Activated CD4-positive, alpha-beta T cell treated with anti-CD3 and anti-CD28 coated beads, Interleukin-2, Interleukin-4, amounts not matched to agents 100 ng/mL and 50 ng/mL, durations not matched to agents 16 hours and 8 hours (primary cell): ENCODE data around the gene ZBTB16.

Experiments
- DNase-seq: peaks from one replicate; pipeline ENCODE4 v3.0.0-alpha.2; 2020; ENCODE audit warnings: low spot score

Gene ZBTB16

DNA sequence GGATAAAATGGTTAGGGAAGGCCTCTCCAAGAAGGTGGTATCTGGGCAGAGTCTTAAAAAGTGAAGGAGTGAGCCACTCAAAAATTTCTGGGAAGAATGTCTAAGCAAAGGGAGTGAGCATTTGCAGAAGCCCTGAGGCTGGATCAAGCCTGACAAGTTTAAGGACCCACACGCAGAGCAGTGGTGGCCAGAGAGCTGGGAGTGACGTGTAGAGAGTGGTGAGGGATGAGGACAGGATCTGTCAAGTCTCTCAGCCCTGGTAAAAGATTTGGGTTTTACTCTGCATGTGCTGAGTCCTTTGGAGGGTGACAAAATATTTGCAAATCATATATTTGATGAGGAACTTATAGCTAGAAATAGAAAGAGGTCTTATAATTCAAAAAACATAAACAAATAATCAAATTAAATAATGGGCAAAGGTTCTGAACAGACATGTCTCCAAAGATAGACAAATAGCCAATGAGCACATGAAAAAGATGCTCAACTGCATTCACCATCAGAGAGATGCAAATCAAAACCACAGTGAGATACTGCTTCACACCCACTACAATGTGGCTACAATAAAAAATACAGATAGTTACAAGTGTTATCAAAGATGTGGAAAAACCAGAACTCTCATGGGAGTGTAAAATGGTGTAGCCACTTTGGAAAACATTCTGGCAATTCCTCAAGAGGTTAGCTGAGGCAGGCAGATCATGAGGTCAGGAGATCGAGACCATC lies 129.5 kb downstream of the ZBTB16 start:
- no peak for DNase-seq

DNA sequence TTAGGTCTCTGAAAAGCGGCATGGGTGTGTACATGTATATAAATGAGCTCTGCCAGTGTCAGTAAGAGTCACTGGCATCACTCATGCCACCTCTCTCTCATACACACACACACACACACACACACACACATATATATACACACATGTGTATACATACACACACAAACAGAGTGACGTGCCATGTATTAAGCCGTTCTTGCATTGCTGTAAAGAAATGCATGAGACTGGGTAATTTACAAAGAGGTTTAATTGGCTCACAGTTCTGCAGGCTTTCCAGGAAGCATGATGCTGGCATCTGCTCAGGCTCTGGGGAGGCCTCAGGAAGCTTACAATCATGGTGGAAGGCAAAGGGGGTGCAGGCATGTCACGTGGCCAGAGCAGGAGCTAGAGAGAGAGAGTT lies 131.1 kb downstream of the ZBTB16 start:
- DNase-seq, result no peak

DNA sequence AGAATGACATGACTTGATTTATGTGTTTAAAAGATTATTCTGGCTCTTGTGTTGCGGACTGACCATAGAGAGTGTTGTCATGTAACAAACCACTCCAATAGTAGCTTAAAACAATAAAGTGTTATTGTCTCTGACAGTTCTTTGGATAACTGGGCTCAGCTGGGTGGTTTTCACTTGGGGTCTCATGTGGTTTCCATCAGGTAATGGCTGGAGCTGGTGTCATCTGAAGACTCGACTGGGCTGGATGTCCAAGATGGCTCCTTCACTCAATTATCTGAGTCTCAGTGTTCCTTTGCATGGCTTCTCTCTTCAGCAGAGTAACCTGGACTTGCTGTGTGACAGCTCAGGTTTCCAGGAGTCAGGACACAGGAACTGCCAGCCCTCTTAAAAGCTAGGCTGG lies 132.4 kb downstream of the ZBTB16 start:
- no peak for DNase-seq

DNA sequence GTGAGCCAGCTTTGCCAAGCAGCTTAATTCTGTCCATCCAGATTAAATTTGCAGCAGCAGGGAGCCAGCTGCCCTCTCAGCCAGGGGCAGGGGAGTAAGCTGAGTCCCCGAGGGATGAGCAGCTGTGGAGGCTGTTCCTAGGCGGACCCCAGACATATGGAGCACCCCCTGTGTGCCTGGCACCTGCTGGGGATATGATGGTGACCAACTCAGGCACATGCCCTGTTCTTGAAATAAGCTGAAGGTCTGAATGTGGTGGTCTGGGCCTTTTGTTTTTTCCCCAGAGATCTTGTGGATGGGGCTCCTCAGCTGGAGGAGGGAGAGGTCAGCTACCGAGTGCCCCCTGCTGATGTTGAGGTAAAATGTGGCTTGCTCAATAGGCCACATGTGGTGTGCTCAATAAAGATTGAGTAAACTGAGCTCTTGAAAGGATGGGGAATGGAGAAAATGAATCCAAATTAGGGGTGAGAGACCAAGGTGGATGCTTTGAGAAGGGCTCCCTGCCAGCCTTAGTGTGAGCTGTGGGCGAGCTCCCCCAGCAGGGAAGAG lies 133.4 kb downstream of the ZBTB16 start:
- no peak for DNase-seq

DNA sequence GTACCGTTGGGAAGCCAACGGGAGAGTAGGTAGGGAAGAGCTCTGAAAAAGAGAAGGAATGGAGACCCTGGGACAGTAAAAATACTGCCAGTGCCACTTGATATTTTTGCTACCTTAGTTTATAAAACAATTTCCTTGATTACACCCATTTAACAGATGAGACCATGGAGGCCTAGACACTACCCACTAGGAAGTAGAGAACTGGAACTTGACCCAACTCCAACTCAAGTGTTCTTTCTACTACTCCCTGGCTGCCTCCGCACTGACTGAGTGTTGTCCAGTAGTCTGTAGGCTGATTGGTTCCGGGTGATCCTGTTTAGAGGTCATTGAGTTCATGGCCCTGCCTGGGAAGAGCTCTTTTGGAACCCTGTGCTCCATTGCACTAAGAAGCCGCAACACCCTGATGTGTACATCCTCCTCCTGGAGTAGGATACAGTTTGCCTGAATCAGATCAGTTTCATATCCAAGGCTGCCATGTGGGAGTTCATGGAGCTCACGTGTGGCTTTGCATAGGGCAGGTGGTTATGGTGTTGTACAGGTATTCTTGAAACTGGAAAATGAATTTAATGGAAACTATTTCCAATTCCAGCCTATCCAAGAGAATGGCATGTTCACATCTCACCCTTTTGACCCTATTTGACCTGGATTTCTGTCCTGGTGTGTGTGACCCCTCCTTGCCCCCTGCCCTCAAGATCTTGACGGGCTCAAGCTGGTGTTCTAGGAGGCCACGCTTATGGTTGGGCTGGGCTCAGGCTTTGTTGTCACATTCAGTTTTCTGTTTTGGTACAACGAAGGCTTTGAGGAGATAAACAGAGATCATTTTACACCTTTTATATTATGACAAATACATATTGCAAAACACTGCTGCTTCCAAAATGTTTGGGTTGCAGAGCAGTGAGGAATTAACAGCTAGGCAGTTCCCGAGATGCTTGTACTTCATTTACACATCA lies 134.5 kb downstream of the ZBTB16 start:
- no peak for DNase-seq

DNA sequence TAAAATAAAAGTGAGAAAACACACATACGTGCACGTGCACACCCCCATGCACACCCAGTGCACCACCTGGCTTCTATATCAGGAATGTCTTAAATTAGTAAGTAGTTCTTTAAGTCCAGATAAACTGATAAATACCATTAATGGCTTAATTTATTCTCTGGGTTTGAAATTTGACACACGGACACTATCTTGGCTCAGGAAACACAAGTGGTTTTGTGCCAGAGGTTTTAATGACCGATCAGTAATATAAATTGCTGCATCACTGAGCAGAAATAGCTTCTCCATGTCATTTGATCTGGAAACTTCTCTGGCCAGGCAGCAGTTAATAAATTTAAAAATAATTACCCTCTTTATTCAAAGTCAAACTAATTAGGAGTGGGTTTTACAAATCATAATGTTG lies 135.2 kb downstream of the ZBTB16 start:
- DNase-seq, result no peak

DNA sequence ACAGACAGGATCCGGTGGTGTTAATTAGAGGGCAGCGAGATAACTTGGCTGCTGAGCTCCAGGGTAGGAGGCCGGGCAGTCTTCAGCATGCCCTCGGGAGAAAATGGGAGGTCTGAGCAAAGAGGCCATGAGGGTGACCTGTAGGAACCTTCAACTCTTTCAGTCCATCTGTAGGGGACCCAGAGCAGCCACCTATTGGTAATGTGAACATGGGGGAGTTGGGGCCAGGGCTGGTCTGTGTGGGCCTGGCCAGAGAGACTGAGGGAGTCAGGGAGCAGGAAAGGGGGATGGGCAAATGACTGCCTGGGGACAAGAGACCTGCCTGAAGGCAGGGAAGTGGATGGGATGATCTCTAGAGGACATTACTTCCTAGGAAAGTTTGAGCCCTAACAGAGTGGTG lies 135.6 kb downstream of the ZBTB16 start:
- no peak for DNase-seq

DNA sequence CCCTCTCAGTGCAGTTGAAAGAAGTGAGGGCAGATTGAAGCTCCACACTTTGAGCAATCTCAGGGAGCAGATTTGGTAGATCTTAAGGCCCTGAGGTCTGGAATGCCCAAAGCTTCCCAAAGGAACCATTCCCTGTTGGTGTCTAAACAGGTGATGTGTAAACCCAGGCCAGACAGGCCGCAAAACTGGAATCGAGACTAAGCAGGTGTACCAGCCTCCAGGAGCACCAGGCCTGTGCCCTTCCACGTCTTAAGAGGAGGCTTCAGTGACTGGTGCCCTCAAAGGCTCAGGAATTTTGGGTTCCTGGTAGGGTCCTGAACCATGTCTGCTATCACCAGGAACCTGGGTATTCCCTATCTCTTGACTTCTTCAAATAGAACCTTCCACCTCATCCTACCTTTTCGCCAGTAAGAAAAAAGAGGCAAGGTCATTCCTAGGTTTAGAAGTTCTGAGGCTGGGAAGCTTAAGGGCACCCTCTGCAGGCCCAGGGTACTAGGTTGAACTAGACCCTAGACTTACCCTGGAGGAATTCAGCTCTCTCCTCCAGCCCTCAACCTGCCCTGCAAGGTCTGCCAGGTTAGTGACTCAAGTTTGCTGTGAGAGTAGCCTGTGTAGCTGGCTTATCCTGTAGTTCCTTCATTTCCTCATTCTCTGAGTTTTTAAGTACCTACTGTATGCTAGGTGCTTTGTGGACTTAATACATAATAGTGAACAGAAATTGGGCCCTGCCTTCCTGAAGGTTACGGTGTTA lies 136.6 kb downstream of the ZBTB16 start:
- no peak for DNase-seq

DNA sequence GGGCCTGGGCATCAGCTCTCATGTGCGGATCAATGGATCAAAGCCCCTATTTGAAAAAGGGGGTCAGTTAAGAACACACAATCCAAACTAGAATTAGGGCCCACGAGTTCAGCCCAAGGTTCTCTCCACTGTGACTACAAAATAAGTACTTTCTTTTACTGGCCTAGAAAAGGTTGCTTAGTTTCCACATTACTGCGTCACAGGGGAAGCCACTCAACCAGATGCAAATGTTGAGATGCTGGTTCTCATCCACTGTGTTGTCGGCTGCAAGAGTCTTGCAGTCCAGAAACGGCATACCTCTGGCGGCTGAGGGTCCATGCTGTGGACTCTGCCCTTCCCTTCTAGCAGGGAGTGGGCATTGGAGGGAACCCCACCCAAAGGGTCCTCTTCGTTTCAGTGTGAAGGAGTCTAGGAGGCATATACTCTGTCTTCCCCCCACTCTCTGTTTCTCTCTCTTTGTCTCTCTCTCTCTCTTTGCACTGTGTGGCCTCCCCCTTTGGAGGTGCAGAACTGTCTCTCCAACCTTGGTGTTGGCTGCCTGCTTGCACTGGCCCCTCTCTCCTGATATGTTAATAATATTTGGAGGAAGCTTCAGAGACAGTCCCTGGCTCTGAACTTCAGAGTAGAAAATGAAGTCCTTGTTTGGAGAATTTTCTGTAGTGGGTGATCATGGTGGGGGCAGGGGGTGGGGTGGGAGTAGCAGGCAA lies 137.6 kb downstream of the ZBTB16 start:
- DNase-seq, result no peak

DNA sequence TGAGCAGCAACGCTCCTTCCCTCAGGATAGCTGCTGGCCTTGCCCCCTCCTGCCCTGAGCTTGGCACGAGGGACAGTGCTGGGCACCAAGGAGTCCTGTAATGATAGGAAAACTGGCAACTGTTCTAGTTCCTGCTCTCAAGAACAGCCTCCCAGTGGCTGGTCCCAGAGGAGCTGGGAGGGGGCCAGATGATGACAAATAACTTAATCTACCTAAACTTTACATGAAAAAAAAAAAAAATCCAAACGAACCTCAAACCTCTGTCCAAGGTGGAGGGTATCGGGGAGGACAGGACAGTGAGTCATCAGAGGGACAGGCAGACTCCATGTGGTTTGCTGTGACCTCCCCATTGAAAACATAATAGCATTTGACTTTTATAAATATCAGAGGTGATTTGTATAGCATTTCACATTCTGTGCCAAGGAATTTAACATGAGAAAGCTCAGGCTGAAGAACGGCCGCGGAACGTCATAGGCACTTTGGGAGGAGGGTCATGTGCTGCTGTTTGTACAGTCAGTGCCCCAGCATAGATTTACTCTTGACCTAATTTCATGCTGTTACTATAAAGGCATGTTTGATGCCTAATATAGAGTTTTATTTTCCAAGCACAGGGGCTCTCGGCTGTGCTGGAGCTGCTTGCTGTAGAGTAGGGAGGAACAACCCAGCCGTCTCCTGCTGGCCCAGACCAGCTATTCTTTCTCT lies 138.4 kb downstream of the ZBTB16 start:
- no peak for DNase-seq

DNA sequence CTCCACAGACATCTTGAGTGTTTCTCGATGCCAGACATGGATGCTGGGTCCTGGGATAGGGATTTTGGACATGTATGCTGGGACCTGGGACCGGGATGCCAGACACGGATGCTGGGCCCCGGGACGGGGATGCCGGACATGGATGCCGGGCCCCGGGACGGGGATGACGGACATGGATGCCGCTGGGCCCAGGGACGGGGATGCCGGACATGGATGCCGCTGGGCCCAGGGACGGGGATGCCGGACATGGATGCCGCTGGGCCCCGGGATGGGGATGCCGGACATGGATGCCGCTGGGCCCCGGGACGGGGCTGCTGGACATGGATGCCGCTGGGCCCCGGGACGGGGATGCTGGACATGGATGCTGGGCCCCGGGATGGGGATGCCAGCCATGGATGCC lies 139.5 kb downstream of the ZBTB16 start:
- no peak for DNase-seq

DNA sequence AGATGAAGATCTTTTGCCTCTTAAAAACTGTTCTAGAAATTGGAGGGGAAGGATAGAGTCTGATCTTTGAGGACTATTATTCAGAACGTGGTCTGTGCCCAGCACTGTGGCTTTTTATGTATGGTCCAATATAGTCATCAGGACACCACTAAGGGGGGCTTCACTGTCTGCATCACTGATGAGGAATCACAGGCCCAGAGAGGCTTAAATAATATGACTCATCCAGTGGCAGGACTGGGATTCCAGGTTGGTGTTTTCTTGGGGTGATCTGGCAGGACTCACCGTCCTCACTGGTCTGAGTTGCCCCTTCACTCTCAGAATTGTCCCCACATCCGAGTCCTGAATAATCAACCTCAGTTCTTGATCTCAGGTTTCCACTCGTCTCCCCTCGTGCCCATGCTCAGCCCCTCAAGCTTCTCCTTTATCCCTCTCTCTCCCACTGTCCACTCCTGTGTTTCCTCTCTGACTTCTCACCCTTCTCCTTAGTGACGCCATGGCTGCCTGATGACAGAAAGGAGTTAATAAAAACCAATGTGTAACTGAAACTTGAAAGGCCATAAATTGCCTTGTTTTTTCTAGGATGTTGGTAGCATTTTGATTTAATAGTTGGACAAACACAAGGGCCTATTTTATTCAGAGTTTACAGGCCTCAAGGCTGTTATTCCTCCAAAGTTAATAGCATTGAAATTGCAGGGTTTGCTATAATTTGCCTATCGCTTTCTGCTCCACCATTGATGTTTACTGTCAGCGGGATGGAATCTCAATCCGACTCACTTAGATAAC lies 141.0 kb downstream of the ZBTB16 start:
- no peak for DNase-seq

DNA sequence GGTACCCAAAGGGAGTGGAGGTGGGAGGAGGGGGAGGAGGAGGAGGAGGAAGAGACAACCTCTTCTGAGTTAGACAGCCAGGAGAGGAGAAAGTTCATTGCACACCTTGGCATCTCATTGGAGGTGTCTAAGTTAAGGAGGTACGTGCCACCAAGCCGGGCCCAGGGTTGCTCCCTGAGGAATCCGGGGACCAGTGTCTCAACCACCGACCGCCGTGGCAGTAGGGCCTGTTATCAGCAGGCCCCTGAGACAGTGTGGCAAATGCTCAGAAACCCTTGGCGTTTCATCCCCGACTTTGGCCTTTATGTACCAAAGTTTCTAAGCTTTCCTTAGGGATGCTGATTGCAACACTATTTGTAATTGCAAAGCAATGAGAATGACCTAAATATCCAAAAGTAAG lies 141.7 kb downstream of the ZBTB16 start:
- DNase-seq, result no peak

DNA sequence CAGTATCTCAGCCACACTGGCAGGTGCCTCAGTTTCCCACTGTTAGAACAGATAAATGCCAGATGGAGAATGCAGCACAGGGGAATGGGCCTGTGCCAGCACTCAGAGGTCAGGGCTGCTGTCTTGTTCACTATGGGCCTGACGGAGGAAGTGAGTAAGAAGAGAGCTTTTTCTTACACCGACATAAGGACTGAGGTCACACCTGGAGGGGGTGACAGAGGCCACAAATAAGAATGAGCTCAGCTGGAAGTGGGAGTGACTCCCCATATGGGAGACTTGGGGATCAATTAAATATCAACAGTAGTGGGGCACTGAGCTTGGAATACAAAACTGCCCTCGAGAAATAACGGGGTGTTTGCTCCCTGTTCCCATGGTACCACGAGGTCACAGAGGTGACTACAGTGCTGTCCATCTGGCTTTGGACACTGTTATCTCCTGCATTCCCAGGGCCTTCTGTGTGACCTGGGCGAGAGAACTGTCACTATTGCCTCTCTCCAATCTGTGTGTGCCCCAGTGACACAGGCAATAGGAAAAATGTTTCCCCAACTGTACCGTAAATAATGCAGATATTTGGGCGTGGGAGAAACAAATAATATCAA lies 142.6 kb downstream of the ZBTB16 start:
- DNase-seq, result no peak

DNA sequence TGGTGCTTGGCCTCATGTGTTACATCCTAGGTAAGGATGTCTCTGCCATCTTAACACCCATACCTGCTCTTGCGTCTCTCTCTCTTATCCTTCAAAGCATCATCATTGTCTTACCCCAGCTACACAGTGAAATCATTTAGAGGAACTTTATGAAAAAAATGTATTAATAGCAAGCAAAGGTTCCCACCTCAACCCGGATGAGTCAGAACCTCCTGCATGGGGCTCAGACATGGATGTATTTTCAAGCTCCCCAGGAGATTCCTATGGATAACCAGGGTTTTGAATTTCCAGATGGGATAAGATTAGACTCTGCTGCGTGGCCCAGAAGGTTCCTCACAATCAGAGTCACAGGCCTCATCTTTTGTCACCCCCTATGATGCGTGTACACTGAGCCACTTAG lies 147.6 kb downstream of the ZBTB16 start:
- no peak for DNase-seq

DNA sequence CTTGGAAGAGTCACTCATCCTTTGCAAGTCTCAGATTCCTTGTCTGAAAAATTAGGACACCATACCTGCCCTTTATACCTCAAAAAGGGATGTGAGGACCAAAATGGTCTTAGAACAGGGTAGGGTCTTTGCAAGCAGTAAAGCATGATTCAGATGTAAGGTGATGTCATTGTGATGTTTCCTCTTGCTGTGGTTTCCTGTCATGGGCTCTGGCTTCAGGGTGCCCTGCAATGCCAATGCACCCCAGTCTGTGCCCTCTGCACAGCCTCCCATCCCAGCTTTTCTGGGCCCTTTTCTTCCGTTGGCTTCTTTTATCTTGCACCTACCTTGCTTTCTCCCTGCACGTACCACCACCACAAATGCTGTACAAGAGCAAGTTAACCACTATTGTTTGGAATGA lies 148.9 kb downstream of the ZBTB16 start:
- peak; percentile 46 for DNase-seq

DNA sequence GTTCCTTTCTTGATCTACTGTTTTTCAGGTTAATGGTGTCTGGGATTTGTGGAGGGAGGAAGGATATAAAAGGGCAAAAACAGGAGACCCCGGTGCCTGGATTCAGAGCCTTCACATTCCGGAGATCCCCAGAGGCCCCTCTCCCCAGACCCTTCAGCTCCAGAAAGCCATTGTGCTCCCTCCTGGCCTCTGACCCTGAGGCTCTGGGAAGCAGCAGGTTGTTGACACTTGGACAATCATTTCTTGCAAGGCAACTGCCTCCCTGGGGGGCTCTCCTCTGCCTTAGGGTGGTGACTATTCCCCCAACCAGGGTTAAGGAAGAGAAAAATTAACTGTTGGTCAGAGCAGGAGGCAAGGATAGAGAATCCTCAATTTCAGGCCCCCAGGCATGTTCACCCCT lies 149.8 kb downstream of the ZBTB16 start:
- no peak for DNase-seq

DNA sequence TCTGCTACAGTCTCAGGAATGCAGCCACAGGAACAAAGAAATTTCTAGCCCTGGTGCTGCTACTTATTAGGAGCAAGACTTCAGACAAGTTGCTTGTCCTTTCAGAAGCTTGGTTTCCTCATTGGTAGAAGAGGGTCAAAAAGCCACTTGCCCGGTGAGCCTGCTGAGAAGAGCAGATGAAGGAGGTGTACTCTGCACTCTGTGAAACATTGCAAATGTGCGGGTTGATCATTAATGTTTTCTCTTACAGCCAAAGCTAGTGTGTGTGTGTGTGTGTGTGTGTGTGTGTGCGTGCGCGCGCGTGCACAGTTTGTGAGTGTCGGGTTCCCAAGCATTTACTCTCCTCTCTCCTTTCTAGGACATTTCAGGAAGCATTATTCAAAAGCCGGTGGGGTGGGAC lies 150.4 kb downstream of the ZBTB16 start:
- DNase-seq, result no peak

DNA sequence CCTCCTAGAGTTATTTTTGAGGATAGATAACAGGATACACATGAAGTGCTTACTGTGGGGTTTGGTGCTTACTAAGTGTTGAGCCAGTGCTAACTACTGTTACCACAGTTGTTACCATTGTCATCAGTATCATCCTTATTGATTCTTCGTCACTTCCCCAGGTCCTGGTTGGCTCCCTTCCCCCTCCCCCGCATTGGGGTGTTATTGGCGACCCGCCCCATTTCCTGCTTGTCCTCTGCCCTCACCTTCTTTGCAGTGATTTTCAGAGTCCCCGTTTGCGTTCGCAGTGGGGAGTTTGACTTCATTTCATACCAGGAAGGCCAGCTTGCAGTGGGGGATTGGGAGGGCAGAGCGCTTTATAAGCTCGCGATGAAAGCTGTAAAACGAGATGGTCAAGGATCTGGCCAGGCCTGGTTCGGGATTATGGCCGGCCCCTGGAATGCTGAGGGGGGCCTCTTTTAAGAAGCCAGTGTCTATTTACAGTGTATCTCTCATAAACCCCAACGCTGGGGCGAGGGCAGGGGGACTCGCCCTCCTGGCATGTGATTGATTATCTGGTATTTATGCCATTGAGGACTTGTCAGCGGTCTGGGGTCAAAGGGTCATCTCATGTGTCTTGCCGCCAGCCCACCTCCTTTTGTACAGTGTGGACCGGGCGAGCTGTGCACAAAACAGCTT lies 152.1 kb downstream of the ZBTB16 start:
- DNase-seq, result no peak
